Measurements from ENCODE around the gene CACNA1F.

- TF ChIP-seq POLR2A (IDR thresholded peaks at IDR 0.05) = no peak
- TF ChIP-seq CTCF (IDR thresholded peaks at IDR 0.05) = no peak
- no peak for TF ChIP-seq POLR2AphosphoS5 (IDR thresholded peaks at IDR 0.05)
- TF ChIP-seq EP300 (IDR thresholded peaks at IDR 0.05; ENCODE audit: low read depth) = no peak
These were observed 33.9 kb downstream of the CACNA1F start for GRCh38 chrX:49199315-49199595.
